22Rv1 (cell line): ENCODE data around the gene ATG2B.

Experiments used
- CTCF ChIP-seq: fragments of 450-650 bp; IDR thresholded peaks from 2 replicates; pipeline ENCODE4 v1.5.1; 2017; ENCODE audit warnings: mild to moderate bottlenecking
- ZFX ChIP-seq: fragments of 450-650 bp; IDR thresholded peaks from 2 replicates; pipeline ENCODE4 v1.6.1; 2017; ENCODE audit warnings: antibody characterized with exemption, borderline replicate concordance

DNA sequence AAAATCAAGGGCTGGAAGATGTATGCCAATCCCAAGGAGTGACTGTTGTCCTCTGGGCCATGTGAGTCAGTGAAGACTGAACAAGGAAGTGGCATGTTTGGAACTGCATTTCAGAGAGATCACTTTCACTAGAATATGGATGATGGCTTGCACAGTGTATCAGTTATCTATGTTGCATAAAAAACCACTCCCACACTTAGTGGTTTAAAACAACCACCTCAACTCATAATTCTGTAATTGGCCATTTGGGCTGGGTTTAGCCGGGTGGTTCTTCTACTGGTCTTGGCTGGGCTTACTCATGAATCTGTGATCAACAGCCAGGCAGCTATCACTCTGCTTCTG, 91.7 kb downstream of the ATG2B start:
- no peak for TF ChIP-seq CTCF
- no peak for TF ChIP-seq ZFX
